AG04449 (cell line): ENCODE results near the gene MB21D2.

Experiments used
- CTCF ChIA-PET: fragments of 350-600 bp; formaldehyde crosslinking; extraction: SDS; loops from one replicate; lab custom pipeline; 2021; ENCODE audit warnings: antibody characterized with exemption; lab: Yijun Ruan, JAX
- POLR2A ChIA-PET: fragments of 400-600, 350-600 bp; formaldehyde crosslinking; extraction: SDS; loops from one replicate; lab custom pipeline; 2020; ENCODE audit warnings: antibody characterized with exemption, inconsistent platforms; lab: Yijun Ruan, JAX
- DNase-seq: peaks from one replicate; pipeline ENCODE4 v3.0.0-alpha.2; 2010; ENCODE audit warnings: low read depth, low spot score
- H3K4me3 ChIP-seq: 2 replicates; pipeline ENCODE4 v1.5.1; 2011; ENCODE audit warnings: low read depth, mild to moderate bottlenecking, control low read depth, low read length
- CTCF ChIP-seq: IDR thresholded peaks from one replicate; pipeline ENCODE4 v1.5.1; 2011; ENCODE audit warnings: mild to moderate bottlenecking, moderate library complexity, low read length, control low read depth, inconsistent platforms; ENCODE audit not compliant: insufficient read depth; ENCODE audit errors: missing control alignments

The MB21D2 gene

GRCh38 chr3:192933779-192934460, 16.3 kb upstream of the MB21D2 start:
- DNase-seq: no peak
- CTCF ChIA-PET: interaction anchor here (1.6 kb wide), 1 partner anchor 107 kb away, joined by 6 read pairs; no protein-coding TSS in a partner anchor
- POLR2A ChIA-PET: no interaction called here
- no peak overlapping the region for H3K4me3 ChIP-seq
- no peak for TF ChIP-seq CTCF

DNA sequence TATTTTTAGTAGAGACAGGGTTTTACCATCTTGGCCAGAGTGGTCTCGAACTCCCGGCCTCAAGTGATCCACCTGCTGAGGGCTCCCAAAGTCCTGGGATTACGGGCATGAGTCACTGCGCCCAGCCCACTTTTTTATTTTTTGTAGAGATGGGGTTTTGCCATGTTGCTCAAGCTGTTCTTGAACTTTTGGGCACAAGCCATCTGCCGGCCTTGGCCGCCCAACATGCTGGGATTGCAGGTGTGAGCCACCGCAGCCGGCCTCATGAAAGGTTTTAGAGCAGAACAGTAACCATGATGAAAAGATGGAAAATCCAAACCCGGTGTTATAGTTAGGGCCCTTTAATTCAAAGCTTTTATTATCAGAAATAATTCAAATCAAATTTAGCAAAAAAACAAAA, 15.6 kb upstream of the MB21D2 start:
- POLR2A ChIA-PET: no interaction called here
- CTCF ChIA-PET: interaction anchor here (1.0 to 1.6 kb wide), 3 partner anchors 23 to 120 kb away, joined by 3 to 6 read pairs (median 4); no protein-coding TSS in a partner anchor
- no peak overlapping the region for H3K4me3 ChIP-seq
- DNase-seq: no peak
- TF ChIP-seq CTCF: no peak

DNA sequence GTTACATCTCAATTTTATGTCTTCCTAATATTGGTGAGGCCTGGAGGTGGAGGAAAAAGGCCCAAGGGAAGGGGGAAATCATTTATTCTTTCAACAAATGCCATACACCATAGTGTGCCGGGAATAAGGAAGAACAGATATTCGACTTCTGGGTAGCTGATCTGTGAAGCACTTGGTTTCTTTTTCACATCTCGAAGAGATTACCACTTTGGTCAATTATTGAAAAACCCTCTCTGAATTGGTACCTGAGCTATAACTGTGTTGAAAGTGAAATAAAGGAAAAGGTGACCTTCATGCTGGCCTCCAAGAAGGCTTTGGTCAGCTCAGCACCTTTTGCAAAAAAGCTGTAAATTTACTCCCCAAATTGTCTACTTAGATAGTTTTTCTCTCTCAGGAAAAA, 14.2 kb upstream of the MB21D2 start:
- no peak overlapping the region for H3K4me3 ChIP-seq
- POLR2A ChIA-PET: interaction anchor here (1.0 kb wide), 1 partner anchor 14 kb away, joined by 3 read pairs; no protein-coding TSS in a partner anchor
- CTCF ChIA-PET: interaction anchor here (0.9 to 1.5 kb wide), 2 partner anchors 14 to 119 kb away, joined by 4 read pairs; partner anchors contain the start of gene MB21D2

DNA sequence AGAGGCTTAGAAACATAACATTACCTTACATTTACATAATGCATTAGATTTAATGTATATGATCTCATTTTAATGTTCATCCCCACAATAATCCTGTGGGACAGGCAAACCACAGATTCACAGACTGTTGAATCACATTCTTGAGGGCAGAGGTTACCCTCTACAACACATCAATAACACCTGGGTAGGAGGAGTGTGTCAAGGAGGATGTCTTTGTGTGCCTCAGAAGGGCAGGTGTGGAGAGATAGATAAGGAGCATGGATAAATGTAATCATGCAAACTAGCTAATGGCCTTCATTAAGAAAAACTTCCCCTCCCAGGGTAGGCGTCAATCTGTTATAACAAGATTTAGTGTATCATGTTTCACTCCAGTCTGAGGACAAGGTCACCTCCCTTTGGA, 12.9 kb upstream of the MB21D2 start:
- CTCF ChIA-PET: interaction anchor here (0.8 to 1.0 kb wide), 3 partner anchors 51 to 117 kb away, joined by 3 to 4 read pairs (median 3); no protein-coding TSS in a partner anchor
- POLR2A ChIA-PET: no interaction called here
- H3K4me3 ChIP-seq: no peak overlapping the region
- no peak for TF ChIP-seq CTCF
- no peak for DNase-seq

More for the DNA sequence above, 14.2 kb upstream of the MB21D2 start:
- no peak for TF ChIP-seq CTCF
- DNase-seq: no peak

GRCh38 chr3:192929755-192930547, 12.3 kb upstream of the MB21D2 start:
- POLR2A ChIA-PET: interaction anchor here (1.6 kb wide), 1 partner anchor 12 kb away, joined by 3 read pairs; the partner anchor contains the start of gene MB21D2
- no peak overlapping the region for H3K4me3 ChIP-seq
- no peak for DNase-seq
- TF ChIP-seq CTCF: no peak
- CTCF ChIA-PET: interaction anchor here (0.8 to 1.1 kb wide), 4 partner anchors 50 to 116 kb away, joined by 3 to 4 read pairs (median 3); no protein-coding TSS in a partner anchor
